Right lobe of liver (tissue), 4 donors: Measurements from ENCODE around the gene SDK1.

Source experiments
- CTCF ChIP-seq, 4 donors: fragments of 200-600 bp in 3 of 4; fragments of 450-650 bp in 1 of 4; IDR thresholded peaks; one replicate each; pipeline versions ENCODE4 v1.5.1 to v1.8.0; 2016 to 2022; ENCODE audit warnings: antibody characterized with exemption in 4 of 4, mild to moderate bottlenecking in 2 of 4
- POLR2A ChIP-seq: fragments of 450-650 bp; IDR thresholded peaks from one replicate; pipeline ENCODE4 v1.6.1; 2017; ENCODE audit warnings: antibody characterized with exemption, mild to moderate bottlenecking
- donor health status: DM: no; HTN: no; CAD: no.
- donor health status: DM: no; HTN: no; CAD: no.
- donor health status: DM: no; HTN: yes; CAD: no.

- TF ChIP-seq CTCF (IDR thresholded peaks at IDR 0.05) (no peak), POLR2A (no peak)
Observed at GRCh38 chr7:4249241-4249640, 948.2 kb downstream of the SDK1 start.
